ENCODE results near the gene PBLD. TPM values are rescaled to one million over a fixed set of nuclear protein-coding genes. Genes with fewer than 3 reads are reported as not detected.

The PBLD gene
- total RNA-seq, 1 experiment from 2014 or later: 2.4 TPM

GRCh38 chr10:68303849-68304412, 28.8 kb downstream of the PBLD start:
- peaks cover 9% of the 10 kb centered on the region for H3K4me1 Mint-ChIP-seq
- CTCF ChIA-PET: interaction anchor here (4.7 kb wide), 1 partner anchor 91 kb away, joined by 35 read pairs; no protein-coding TSS in a partner anchor
- no peak overlapping the region for H3K27ac Mint-ChIP-seq
- no peak for TF ChIP-seq ZNF317 (CRISPR knock-in tag; IDR thresholded peaks at IDR 0.05; ENCODE audit: borderline replicate concordance, low read depth)
- TF ChIP-seq ATF6 (CRISPR knock-in tag; IDR thresholded peaks at IDR 0.05): no peak
- no peak for TF ChIP-seq PRDM15 (CRISPR knock-in tag; IDR thresholded peaks at IDR 0.05)
- no peak for TF ChIP-seq JAZF1 (CRISPR knock-in tag; IDR thresholded peaks at IDR 0.05)
- no peak for TF ChIP-seq ZNF423 (CRISPR knock-in tag; IDR thresholded peaks at IDR 0.05)
- TF ChIP-seq ZNF281 (CRISPR knock-in tag; IDR thresholded peaks at IDR 0.05): no peak
- no peak for TF ChIP-seq USF2 (CRISPR knock-in tag; IDR thresholded peaks at IDR 0.05)
- no peak for TF ChIP-seq AFF4 (CRISPR knock-in tag; IDR thresholded peaks at IDR 0.05; ENCODE audit: borderline replicate concordance)
- no peak for TF ChIP-seq NFATC4 (CRISPR knock-in tag; IDR thresholded peaks at IDR 0.05)
- TF ChIP-seq MXD4 (CRISPR knock-in tag; IDR thresholded peaks at IDR 0.05; ENCODE audit: borderline replicate concordance): no peak
- no peak for TF ChIP-seq E2F1 (CRISPR knock-in tag; IDR thresholded peaks at IDR 0.05)
- no peak for TF ChIP-seq NR1H2 (CRISPR knock-in tag; IDR thresholded peaks at IDR 0.05)
- no peak for TF ChIP-seq TP53 (CRISPR knock-in tag; IDR thresholded peaks at IDR 0.05)
- no peak for TF ChIP-seq GABPB1 (CRISPR knock-in tag; IDR thresholded peaks at IDR 0.05)
- TF ChIP-seq IRF1 (CRISPR knock-in tag; IDR thresholded peaks at IDR 0.05): no peak
- TF ChIP-seq ATF3 (CRISPR knock-in tag; conservative IDR thresholded peaks at IDR 0.05): no peak
- no peak for TF ChIP-seq E2F4 (CRISPR knock-in tag; IDR thresholded peaks at IDR 0.05; ENCODE audit: borderline replicate concordance, low read depth)
- TF ChIP-seq ZNF232 (CRISPR knock-in tag; IDR thresholded peaks at IDR 0.05): no peak
- POLR2A ChIA-PET: no interaction called here
- no peaks in the 10 kb centered on the region for H3K36me3 Mint-ChIP-seq
- H3K27me3 Mint-ChIP-seq (ENCODE audit: low read depth): no peaks in the 10 kb centered on the region
- DNase-seq (ENCODE audit: low spot score) (no peak), ATAC-seq (no peak)
- no peak overlapping the region for H3K4me3 Mint-ChIP-seq
- no peaks in the 10 kb centered on the region for H3K9me3 Mint-ChIP-seq

All from WTC11 (cell line).